HCT116 (cell line): ENCODE measurements around the gene NCAPH2. TPM values are rescaled to one million over a fixed set of nuclear protein-coding genes. Genes with fewer than 3 reads are reported as not detected.

Source experiments
- ATAC-seq: fragments of 200-7000 bp; cut with Tn5 transposase; 2 replicates; pipeline ENCODE4 v1.9.1; 2020; ENCODE audit warnings: mild to moderate bottlenecking, moderate library complexity
- BruUV-seq: library from RNA; stranded (reverse); fragments of 400-500 nt; replicated peaks from 2 replicates; lab custom pipeline; 2021; lab: Mats Ljungman, UMichigan
- CTCF ChIA-PET: fragments of 300-600 bp; sonication (Branson Sonifier 250); formaldehyde crosslinking; loops from one replicate; lab custom pipeline; 2021; ENCODE audit warnings: antibody characterized with exemption; lab: Charles Lee
- POLR2A ChIA-PET: fragments of 300-600, 350-600 bp; sonication (Branson Sonifier 250); formaldehyde crosslinking; loops from one replicate; lab custom pipeline; 2021; ENCODE audit warnings: antibody characterized with exemption; lab: Charles Lee
- RAD21 ChIA-PET, 2 experiments: fragments of 300-600 bp; sonication (Branson Sonifier 250); formaldehyde crosslinking; loops; one replicate each; lab custom pipeline; 2023; ENCODE audit warnings: low total read pairs in 2 of 2; ENCODE audit not compliant: uncharacterized antibody in 2 of 2, unreplicated experiment in 2 of 2, low non-redundant PET in 1 of 2; lab: Charles Lee
- DNase-seq: peaks from one replicate; pipeline ENCODE4 v3.0.0-alpha.2; 2010; ENCODE audit warnings: low read depth, low spot score
- H2AFZ ChIP-seq: fragments of 200-600 bp; shearing (Covaris generic), sonication (generic); 2 replicates; pipeline ENCODE4 v1.6.1; 2017; ENCODE audit warnings: low read depth, mixed run types, mixed read lengths, antibody characterized with exemption, low read length; ENCODE audit not compliant: poor library complexity, severe bottlenecking
- H3K27ac ChIP-seq: 2 replicates; pipeline ENCODE4 v1.5.1; 2012; ENCODE audit warnings: low read depth, low read length
- H3K27me3 ChIP-seq: fragments of 200-600 bp; sonication (generic); 2 replicates; pipeline ENCODE4 v1.6.1; 2016; ENCODE audit warnings: mixed run types, low read length, mixed read lengths; ENCODE audit not compliant: insufficient read depth
- H3K36me3 ChIP-seq, 2 experiments: fragments of 200-500 bp in 1 of 2; fragments of 200-600 bp in 1 of 2; sonication (Bioruptor generic) in 1 of 2; sonication (generic) in 1 of 2; 2 replicates each; pipeline versions ENCODE4 v1.5.1 to v1.6.1; 2014 to 2016; ENCODE audit warnings: low read length in 2 of 2, inconsistent platforms in 1 of 2, mixed read lengths in 1 of 2, mixed run types in 1 of 2; ENCODE audit not compliant: insufficient read depth in 2 of 2, control insufficient read depth in 1 of 2
- H3K4me1 ChIP-seq, 2 experiments: fragments of 200-600 bp in 1 of 2; sonication (generic) in 1 of 2; 2 replicates each; pipeline versions ENCODE4 v1.5.1 to v1.6.1; 2012 to 2017; ENCODE audit warnings: low read length in 2 of 2, inconsistent platforms in 1 of 2, mild to moderate bottlenecking in 1 of 2, mixed read lengths in 1 of 2, mixed run types in 1 of 2, moderate library complexity in 1 of 2; ENCODE audit not compliant: insufficient read depth in 2 of 2, control insufficient read depth in 1 of 2
- H3K4me2 ChIP-seq: fragments of 200-600 bp; sonication (generic); 2 replicates; pipeline ENCODE4 v1.6.1; 2017; ENCODE audit warnings: mixed run types, low read length, mixed read lengths
- H3K4me3 ChIP-seq, 2 experiments: fragments of 200-600 bp in 1 of 2; sonication (generic) in 1 of 2; replicated peaks in 1 of 2; 2 replicates each; pipeline ENCODE4 v1.5.1; 2011 to 2016; ENCODE audit warnings: low read length in 2 of 2, control low read depth in 1 of 2, low read depth in 1 of 2, mild to moderate bottlenecking in 1 of 2, mixed read lengths in 1 of 2, mixed run types in 1 of 2
- H3K79me2 ChIP-seq: fragments of 200-600 bp; sonication (generic); 2 replicates; pipeline ENCODE4 v1.6.1; 2017; ENCODE audit warnings: mild to moderate bottlenecking, mixed run types, low read length, moderate library complexity, mixed read lengths; ENCODE audit not compliant: insufficient read depth
- H3K9ac ChIP-seq: fragments of 200-600 bp; sonication (generic); 2 replicates; pipeline ENCODE4 v1.6.1; 2016; ENCODE audit warnings: low read length, mixed read lengths
- H3K9me2 ChIP-seq: fragments of 200-600 bp; sonication (generic), shearing (Covaris generic); 2 replicates; pipeline ENCODE4 v1.6.1; 2017; ENCODE audit warnings: mixed run types, mild to moderate bottlenecking, moderate library complexity; ENCODE audit not compliant: insufficient read depth
- H3K9me3 ChIP-seq, 2 experiments: fragments of 200-500 bp in 1 of 2; fragments of 200-600 bp in 1 of 2; sonication (Bioruptor generic) in 1 of 2; sonication (generic) in 1 of 2; 2 replicates each; pipeline ENCODE4 v1.6.1; 2014 to 2017; ENCODE audit warnings: low read length in 2 of 2, mixed read lengths in 2 of 2, inconsistent platforms in 1 of 2, low read depth in 1 of 2, mild to moderate bottlenecking in 1 of 2, mixed run types in 1 of 2, moderate library complexity in 1 of 2; ENCODE audit not compliant: control insufficient read depth in 1 of 2, insufficient read depth in 1 of 2
- H4K20me1 ChIP-seq: fragments of 200-600 bp; sonication (generic), shearing (Covaris generic); 2 replicates; pipeline ENCODE4 v1.6.1; 2017; ENCODE audit warnings: mixed run types, mild to moderate bottlenecking, moderate library complexity; ENCODE audit not compliant: insufficient read depth
- CBX3 ChIP-seq: IDR thresholded peaks from 2 replicates; pipeline ENCODE4 v1.6.1; 2012; ENCODE audit warnings: low read depth
- ELF1 ChIP-seq: IDR thresholded peaks from 2 replicates; pipeline ENCODE4 v1.6.1; 2012; ENCODE audit warnings: low read depth, borderline replicate concordance
- EZH2 ChIP-seq: fragments of 200-600 bp; sonication (generic); IDR thresholded peaks from 2 replicates; pipeline ENCODE4 v1.6.1; 2017; ENCODE audit warnings: antibody characterized with exemption, mixed run types
- EZH2phosphoT487 ChIP-seq: fragments of 200-600 bp; IDR thresholded peaks from 2 replicates; pipeline ENCODE4 v1.6.1; 2018; ENCODE audit warnings: antibody characterized with exemption, borderline replicate concordance
- POLR2AphosphoS5 ChIP-seq: IDR thresholded peaks from 2 replicates; pipeline ENCODE4 v1.6.1; 2011; ENCODE audit warnings: mild to moderate bottlenecking, low read depth, low read length, moderate library complexity
- YY1 ChIP-seq: IDR thresholded peaks from 2 replicates; pipeline ENCODE4 v1.6.1; 2011; ENCODE audit warnings: low read length, low read depth, moderate library complexity, mild to moderate bottlenecking; ENCODE audit not compliant: insufficient replicate concordance; ENCODE audit errors: extremely low read depth
- intact Hi-C: fragments of 100-400 bp; cut with micrococcal nuclease; formaldehyde crosslinking; loops from 2 replicates; pipeline ENCODE4 v1.10.0; 2022
- total RNA-seq: library from RNA; stranded (reverse); gene quantifications from one replicate; pipeline ENCODE4 v1.2.1, GENCODE V29; 2021; ENCODE audit not compliant: unreplicated experiment
- TF ChIP-seq, protein P1 (sequence below): IDR thresholded peaks from 2 replicates; pipeline ENCODE4 v1.6.1; 2012
- TF ChIP-seq, protein P2 (sequence below): IDR thresholded peaks from 2 replicates; pipeline ENCODE4 v1.6.1; 2012
- TF ChIP-seq, protein P3 (sequence below): IDR thresholded peaks from 2 replicates; pipeline ENCODE4 v1.6.1; 2011; ENCODE audit warnings: mild to moderate bottlenecking, low read length, moderate library complexity; ENCODE audit not compliant: insufficient replicate concordance; ENCODE audit errors: extremely low read depth
- TF ChIP-seq, protein P4 (sequence below), 3 experiments: fragments of 200-600 bp in 1 of 3; sonication (generic) in 1 of 3; IDR thresholded peaks in 2 of 3; conservative IDR thresholded peaks in 1 of 3; 2 replicates each; pipeline ENCODE4 v1.5.1; 2012 to 2017; ENCODE audit warnings: low read depth in 2 of 3, low read length in 2 of 3, antibody characterized with exemption in 1 of 3, borderline replicate concordance in 1 of 3, control low read depth in 1 of 3, mild to moderate bottlenecking in 1 of 3, mixed read lengths in 1 of 3, mixed run types in 1 of 3, moderate library complexity in 1 of 3; ENCODE audit not compliant: insufficient read depth in 1 of 3
- TF ChIP-seq, protein P5 (sequence below): IDR thresholded peaks from 2 replicates; pipeline ENCODE4 v1.6.1; 2012; ENCODE audit warnings: low read depth

The NCAPH2 gene
- total RNA-seq, 1 experiment from 2014 or later = 99.1 TPM

DNA sequence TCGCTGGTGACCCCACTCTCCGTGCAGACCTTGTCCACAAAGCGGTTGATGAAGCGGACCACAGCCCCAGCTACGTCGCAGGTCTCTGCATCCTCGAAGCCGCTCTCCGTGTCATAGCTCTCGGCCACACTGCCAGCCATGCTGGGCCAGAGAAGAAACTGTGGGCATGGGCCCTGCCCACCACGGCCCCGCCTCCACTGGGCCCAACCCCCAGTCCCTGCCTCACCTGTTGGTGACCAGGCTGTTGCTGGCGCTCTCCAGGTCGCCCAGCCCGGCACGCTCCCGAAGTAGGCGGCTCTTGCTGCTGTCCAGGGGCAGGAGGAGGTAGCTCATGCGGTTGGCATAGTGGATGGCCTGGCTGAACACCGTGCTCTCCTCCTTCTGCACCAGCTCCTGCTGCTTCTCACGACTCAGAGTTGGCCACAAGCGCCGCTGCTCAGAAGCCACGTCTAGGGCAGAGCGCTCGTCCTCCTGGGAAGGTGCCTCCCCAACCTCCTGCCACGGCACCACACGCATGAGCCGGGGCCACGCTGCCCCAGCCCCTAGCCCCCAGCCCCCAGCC lies 46.0 kb upstream of the NCAPH2 start:
- CTCF ChIA-PET = no interaction called here
- H3K4me3 ChIP-seq = no peak overlapping the region
- RAD21 ChIA-PET = no interaction called here
- H3K27ac ChIP-seq = no peak overlapping the region
- H3K27me3 ChIP-seq = no peaks in the 10 kb centered on the region
- intact Hi-C loops = no loop called here
- ATAC-seq (0 out of 2 replicates have a peak, but pooled peaks have one; percentile 23), DNase-seq (no peak)
- no TSS peak for BruUV-seq
- H3K9me2 ChIP-seq = no peaks in the 10 kb centered on the region
- POLR2A ChIA-PET = no interaction called here
- H3K9ac ChIP-seq = no peak overlapping the region
- H2AFZ ChIP-seq = no peak overlapping the region
- H3K4me1 ChIP-seq = no peaks in the 10 kb centered on the region
- TF ChIP-seq YY1 = no peak
- TF ChIP-seq, protein P1, sequence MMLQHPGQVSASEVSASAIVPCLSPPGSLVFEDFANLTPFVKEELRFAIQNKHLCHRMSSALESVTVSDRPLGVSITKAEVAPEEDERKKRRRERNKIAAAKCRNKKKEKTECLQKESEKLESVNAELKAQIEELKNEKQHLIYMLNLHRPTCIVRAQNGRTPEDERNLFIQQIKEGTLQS = no peak
- TF ChIP-seq CBX3 = no peak
- TF ChIP-seq, protein P2, sequence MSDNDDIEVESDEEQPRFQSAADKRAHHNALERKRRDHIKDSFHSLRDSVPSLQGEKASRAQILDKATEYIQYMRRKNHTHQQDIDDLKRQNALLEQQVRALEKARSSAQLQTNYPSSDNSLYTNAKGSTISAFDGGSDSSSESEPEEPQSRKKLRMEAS = no peak
- TF ChIP-seq, protein P3, sequence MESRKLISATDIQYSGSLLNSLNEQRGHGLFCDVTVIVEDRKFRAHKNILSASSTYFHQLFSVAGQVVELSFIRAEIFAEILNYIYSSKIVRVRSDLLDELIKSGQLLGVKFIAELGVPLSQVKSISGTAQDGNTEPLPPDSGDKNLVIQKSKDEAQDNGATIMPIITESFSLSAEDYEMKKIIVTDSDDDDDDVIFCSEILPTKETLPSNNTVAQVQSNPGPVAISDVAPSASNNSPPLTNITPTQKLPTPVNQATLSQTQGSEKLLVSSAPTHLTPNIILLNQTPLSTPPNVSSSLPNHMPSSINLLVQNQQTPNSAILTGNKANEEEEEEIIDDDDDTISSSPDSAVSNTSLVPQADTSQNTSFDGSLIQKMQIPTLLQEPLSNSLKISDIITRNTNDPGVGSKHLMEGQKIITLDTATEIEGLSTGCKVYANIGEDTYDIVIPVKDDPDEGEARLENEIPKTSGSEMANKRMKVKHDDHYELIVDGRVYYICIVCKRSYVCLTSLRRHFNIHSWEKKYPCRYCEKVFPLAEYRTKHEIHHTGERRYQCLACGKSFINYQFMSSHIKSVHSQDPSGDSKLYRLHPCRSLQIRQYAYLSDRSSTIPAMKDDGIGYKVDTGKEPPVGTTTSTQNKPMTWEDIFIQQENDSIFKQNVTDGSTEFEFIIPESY = no peak
- TF ChIP-seq, protein P4, sequence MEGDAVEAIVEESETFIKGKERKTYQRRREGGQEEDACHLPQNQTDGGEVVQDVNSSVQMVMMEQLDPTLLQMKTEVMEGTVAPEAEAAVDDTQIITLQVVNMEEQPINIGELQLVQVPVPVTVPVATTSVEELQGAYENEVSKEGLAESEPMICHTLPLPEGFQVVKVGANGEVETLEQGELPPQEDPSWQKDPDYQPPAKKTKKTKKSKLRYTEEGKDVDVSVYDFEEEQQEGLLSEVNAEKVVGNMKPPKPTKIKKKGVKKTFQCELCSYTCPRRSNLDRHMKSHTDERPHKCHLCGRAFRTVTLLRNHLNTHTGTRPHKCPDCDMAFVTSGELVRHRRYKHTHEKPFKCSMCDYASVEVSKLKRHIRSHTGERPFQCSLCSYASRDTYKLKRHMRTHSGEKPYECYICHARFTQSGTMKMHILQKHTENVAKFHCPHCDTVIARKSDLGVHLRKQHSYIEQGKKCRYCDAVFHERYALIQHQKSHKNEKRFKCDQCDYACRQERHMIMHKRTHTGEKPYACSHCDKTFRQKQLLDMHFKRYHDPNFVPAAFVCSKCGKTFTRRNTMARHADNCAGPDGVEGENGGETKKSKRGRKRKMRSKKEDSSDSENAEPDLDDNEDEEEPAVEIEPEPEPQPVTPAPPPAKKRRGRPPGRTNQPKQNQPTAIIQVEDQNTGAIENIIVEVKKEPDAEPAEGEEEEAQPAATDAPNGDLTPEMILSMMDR (IDR thresholded peaks at IDR 0.05 in 2 of 3, conservative IDR thresholded peaks at IDR 0.05 in 1 of 3; ENCODE audit: borderline replicate concordance in 1 of 3, insufficient read depth in 1 of 3, low read depth in 2 of 3, low read length in 2 of 3) = no peak
- no peak for TF ChIP-seq ELF1
- no peak for TF ChIP-seq POLR2AphosphoS5
- TF ChIP-seq, protein P5, sequence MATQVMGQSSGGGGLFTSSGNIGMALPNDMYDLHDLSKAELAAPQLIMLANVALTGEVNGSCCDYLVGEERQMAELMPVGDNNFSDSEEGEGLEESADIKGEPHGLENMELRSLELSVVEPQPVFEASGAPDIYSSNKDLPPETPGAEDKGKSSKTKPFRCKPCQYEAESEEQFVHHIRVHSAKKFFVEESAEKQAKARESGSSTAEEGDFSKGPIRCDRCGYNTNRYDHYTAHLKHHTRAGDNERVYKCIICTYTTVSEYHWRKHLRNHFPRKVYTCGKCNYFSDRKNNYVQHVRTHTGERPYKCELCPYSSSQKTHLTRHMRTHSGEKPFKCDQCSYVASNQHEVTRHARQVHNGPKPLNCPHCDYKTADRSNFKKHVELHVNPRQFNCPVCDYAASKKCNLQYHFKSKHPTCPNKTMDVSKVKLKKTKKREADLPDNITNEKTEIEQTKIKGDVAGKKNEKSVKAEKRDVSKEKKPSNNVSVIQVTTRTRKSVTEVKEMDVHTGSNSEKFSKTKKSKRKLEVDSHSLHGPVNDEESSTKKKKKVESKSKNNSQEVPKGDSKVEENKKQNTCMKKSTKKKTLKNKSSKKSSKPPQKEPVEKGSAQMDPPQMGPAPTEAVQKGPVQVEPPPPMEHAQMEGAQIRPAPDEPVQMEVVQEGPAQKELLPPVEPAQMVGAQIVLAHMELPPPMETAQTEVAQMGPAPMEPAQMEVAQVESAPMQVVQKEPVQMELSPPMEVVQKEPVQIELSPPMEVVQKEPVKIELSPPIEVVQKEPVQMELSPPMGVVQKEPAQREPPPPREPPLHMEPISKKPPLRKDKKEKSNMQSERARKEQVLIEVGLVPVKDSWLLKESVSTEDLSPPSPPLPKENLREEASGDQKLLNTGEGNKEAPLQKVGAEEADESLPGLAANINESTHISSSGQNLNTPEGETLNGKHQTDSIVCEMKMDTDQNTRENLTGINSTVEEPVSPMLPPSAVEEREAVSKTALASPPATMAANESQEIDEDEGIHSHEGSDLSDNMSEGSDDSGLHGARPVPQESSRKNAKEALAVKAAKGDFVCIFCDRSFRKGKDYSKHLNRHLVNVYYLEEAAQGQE = no peak
- TF ChIP-seq EZH2phosphoT487 = no peak
- no peak for TF ChIP-seq EZH2
- H3K4me2 ChIP-seq = no peak overlapping the region
- no peaks in the 10 kb centered on the region for H4K20me1 ChIP-seq
- H3K79me2 ChIP-seq = no peaks in the 10 kb centered on the region
- peaks cover 22 to 29% of the 10 kb centered on the region in 2 experiments; a peak in 3 of 4 replicates for H3K36me3 ChIP-seq
- no peaks in the 10 kb centered on the region for H3K9me3 ChIP-seq
